Measurements from ENCODE around the gene LLPH. TPM values are rescaled to one million over a fixed set of nuclear protein-coding genes. Genes with fewer than 3 reads are reported as not detected.
A peak's percentile ranks its signal among the peaks of the same experiment; 100 is the strongest.

The LLPH gene
- total and polyA plus RNA-seq, 8 donors: 0.29 to 28.1 (median 13.2) TPM

DNA sequence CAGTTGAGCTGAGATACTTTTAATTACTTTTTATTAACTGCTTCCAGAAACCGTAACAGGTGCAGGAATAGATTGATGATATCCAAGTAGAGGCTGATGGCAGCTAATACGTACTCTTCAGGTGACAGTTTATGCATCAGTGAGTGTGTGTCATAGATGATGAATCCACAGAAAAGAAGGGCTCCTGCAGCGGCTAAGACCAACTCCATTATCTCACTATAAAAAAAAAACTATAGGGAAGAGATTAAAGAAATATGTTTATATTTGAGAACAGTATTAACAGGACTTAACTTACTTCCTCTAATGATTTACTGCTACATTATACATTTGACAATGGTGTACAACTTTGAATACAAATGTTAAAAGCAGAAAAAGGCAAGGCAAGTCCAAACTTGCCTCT, 7.4 kb upstream of the LLPH start:
- no peak for TF ChIP-seq POLR2A (IDR thresholded peaks at IDR 0.05)
- TF ChIP-seq, protein P1, sequence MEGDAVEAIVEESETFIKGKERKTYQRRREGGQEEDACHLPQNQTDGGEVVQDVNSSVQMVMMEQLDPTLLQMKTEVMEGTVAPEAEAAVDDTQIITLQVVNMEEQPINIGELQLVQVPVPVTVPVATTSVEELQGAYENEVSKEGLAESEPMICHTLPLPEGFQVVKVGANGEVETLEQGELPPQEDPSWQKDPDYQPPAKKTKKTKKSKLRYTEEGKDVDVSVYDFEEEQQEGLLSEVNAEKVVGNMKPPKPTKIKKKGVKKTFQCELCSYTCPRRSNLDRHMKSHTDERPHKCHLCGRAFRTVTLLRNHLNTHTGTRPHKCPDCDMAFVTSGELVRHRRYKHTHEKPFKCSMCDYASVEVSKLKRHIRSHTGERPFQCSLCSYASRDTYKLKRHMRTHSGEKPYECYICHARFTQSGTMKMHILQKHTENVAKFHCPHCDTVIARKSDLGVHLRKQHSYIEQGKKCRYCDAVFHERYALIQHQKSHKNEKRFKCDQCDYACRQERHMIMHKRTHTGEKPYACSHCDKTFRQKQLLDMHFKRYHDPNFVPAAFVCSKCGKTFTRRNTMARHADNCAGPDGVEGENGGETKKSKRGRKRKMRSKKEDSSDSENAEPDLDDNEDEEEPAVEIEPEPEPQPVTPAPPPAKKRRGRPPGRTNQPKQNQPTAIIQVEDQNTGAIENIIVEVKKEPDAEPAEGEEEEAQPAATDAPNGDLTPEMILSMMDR (IDR thresholded peaks at IDR 0.05): no peak
- TF ChIP-seq POLR2AphosphoS5 (IDR thresholded peaks at IDR 0.05): no peak
- no peak for TF ChIP-seq EP300 (IDR thresholded peaks at IDR 0.05)
- Histone ChIP-seq H3K36me3 (peaks cover 15 to 73% (median 69%) of the 10 kb centered on the region in 4 donors), H3K9me3 (peaks cover 0 to 19% (median 15%) of the 10 kb centered on the region in 4 donors), H3K4me1 (peaks cover 0 to 9% (median 0%) of the 10 kb centered on the region in 4 donors), H3K27ac (no peak overlapping the region), H3K27me3 (no peaks in the 10 kb centered on the region), H3K4me3 (no peak overlapping the region)
- intact Hi-C loops (cut with DNase I; ENCODE audit: low total_unique reads): no loop called here
- no peak for DNase-seq
- 94 to 97% (median 94%) methylated on average over 3 of the region's 3 CpGs for WGBS, 5 donors

DNA sequence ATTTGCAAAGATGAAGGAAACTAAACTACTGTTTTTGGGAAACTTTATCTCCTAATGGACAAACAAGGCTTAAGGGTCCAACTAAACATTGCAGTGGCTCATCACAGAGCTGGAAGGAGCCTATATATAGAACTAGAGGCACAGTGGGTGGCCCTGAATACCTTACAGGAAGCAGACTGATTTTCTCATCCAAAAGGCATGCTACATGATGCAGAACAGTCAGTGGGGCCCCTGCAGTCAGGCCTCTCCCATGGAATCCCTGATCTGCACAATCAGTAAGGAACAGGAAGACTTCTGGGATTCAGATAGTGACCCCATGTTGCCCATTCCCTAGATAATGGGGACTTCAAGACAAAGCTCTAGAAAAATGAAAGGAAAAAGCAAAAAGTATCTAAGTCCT, 1.9 kb upstream of the LLPH start:
- no peak overlapping the region for H3K27ac ChIP-seq
- TF ChIP-seq, protein P1 (IDR thresholded peaks at IDR 0.05): no peak
- TF ChIP-seq POLR2A (IDR thresholded peaks at IDR 0.05) (no peak), POLR2AphosphoS5 (IDR thresholded peaks at IDR 0.05) (no peak), EP300 (IDR thresholded peaks at IDR 0.05) (no peak)
- peaks cover 5 to 35% (median 30%) of the 10 kb centered on the region in 4 donors for H3K36me3 ChIP-seq
- H3K4me1 ChIP-seq: peaks cover 19 to 40% (median 32%) of the 10 kb centered on the region in 4 donors
- intact Hi-C loops (cut with DNase I; ENCODE audit: low total_unique reads): no loop called here
- peak in 1 of 2 donors; percentile 37 for DNase-seq
- H3K9me3 ChIP-seq: no peaks in the 10 kb centered on the region
- no peaks in the 10 kb centered on the region for H3K27me3 ChIP-seq
- no peak overlapping the region for H3K4me3 ChIP-seq

DNA sequence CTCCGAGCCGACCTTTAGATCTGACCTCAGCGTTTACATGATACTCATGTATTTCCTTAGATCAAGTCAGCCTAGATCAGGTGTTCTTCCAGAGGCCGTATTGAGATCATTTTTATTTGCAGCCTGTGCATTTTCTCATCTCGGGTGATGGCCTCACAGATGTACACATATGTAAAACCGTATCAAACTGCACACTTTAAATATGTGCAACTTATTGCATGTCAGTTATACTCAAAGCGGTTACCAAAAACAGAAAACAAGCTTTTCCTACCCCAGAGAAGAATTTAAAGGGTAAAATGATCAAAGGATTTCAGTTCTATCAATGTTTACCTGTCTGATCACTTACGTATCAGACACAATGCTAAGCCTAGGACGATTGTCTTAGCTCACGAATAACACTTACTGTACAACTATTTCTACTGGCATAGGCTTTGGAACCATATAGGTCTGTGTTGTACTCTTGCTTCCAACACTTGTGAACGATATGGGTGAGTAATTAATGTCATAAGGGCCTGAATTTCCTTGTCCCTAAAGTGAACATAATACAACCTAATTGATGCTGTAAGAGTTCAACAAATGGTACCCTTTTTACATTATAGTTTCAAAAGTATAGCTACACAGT, 628 bp upstream of the LLPH start:
- no peak for DNase-seq
- peak overlapping the region; percentile 84 to 89 (median 86) for H3K27ac ChIP-seq
- peak overlapping the region; percentile 74 to 90 (median 84) for H3K4me3 ChIP-seq
- H3K9me3 ChIP-seq: no peaks in the 10 kb centered on the region
- intact Hi-C loops (cut with DNase I; ENCODE audit: low total_unique reads): no loop called here
- TF ChIP-seq POLR2AphosphoS5 (IDR thresholded peaks at IDR 0.05) (no peak), POLR2A (IDR thresholded peaks at IDR 0.05) (no peak), EP300 (IDR thresholded peaks at IDR 0.05) (no peak)
- TF ChIP-seq, protein P1 (IDR thresholded peaks at IDR 0.05): no peak
- peaks cover 4 to 35% (median 30%) of the 10 kb centered on the region in 4 donors for H3K36me3 ChIP-seq
- H3K4me1 ChIP-seq: peaks cover 19 to 40% (median 34%) of the 10 kb centered on the region in 4 donors
- 3 to 10% (median 5%) methylated on average over 11 of the region's 11 CpGs for WGBS, 5 donors
- no peaks in the 10 kb centered on the region for H3K27me3 ChIP-seq

DNA sequence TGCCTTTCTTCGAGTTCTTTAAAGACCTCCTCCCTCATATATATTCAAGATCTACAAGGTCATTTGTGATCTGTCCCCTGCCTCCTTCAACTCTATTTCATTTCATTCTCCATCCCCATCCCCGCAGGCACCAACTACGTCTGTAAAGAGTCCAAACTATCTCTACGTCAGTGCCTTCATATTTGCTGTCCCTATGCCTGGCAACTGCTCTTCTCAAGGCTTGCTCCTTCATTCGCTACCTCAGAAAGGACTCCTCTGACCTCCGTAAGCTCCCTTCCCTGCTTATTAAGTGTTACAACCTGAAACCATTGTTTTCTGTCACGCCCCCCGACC, 650 bp downstream of the LLPH start:
- TF ChIP-seq EP300 (IDR thresholded peaks at IDR 0.05) (no peak), POLR2A (IDR thresholded peaks at IDR 0.05) (no peak), POLR2AphosphoS5 (IDR thresholded peaks at IDR 0.05) (no peak)
- TF ChIP-seq, protein P1 (IDR thresholded peaks at IDR 0.05): no peak
- intact Hi-C loops (cut with DNase I; ENCODE audit: low total_unique reads): no loop called here
- H3K36me3 ChIP-seq: peaks cover 10 to 46% (median 41%) of the 10 kb centered on the region in 4 donors
- peak overlapping the region; percentile 74 to 90 (median 84) for H3K4me3 ChIP-seq
- no peaks in the 10 kb centered on the region for H3K27me3 ChIP-seq
- 2 to 6% (median 3%) methylated on average over 8 of the region's 8 CpGs for WGBS, 5 donors
- H3K4me1 ChIP-seq: peaks cover 19 to 40% (median 34%) of the 10 kb centered on the region in 4 donors
- DNase-seq: peak in 1 of 2 donors; percentile 35
- H3K27ac ChIP-seq: peak overlapping the region in 4 of 5 donors; percentile 84 to 89 (median 86)
- H3K9me3 ChIP-seq: no peaks in the 10 kb centered on the region

Measured in stomach (tissue), 9 donors.